SH-SY5Y (cell line): ENCODE data around the gene YPEL2.

Source experiments
- GATA2 ChIP-seq: IDR thresholded peaks from 2 replicates; pipeline ENCODE4 v1.6.1; 2011; ENCODE audit warnings: mild to moderate bottlenecking, low read depth, low read length
- GATA3 ChIP-seq: IDR thresholded peaks from 2 replicates; pipeline ENCODE4 v1.6.1; 2011; ENCODE audit warnings: low read depth, mild to moderate bottlenecking, low read length, moderate library complexity

YPEL2 gene

DNA sequence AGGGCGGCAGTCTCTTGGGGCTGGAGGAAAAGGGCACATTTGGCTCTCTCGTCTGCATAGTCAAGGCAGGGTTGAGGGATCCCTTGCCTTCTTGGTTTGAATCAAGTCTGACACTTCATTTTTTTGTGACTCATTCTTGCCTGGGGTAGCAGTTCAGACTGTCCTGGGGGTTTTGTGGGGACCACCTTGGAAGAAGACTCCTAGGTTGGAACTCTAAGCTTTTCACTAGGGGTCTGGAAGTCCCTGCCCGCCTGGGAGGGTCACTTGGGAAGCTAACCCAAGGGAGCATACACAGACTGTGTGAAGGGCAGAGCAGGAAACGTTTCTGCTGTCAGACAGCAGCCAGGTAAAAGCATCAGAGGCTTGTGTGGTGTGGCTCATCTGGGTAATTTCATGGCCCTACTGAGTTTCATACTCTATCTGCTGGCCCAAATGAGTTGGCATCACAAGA, 11.3 kb downstream of the YPEL2 start:
- no peak; the same call in 1 of the 2 replicates for TF ChIP-seq GATA2
- no peak for TF ChIP-seq GATA3

DNA sequence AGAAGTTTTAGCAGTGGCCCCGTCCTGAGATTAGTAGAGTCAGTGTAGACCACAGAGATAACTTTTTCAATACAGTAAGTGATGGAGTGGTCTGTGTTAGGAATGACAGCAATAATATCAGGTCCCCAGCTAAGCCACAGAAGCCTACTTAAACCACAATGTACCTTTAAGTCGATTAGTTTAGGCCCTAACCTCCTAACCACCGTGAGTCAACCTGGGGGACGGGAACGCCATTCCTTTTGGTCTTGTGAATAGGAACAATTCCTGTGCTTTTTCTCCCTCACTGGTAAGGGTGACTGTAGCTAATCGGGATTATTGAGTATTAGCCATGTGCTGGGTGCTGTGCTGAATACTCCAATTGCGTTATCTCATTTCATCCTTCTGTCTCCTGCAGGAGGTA, 14.0 kb downstream of the YPEL2 start:
- TF ChIP-seq GATA3 (no peak), GATA2 (no peak)

DNA sequence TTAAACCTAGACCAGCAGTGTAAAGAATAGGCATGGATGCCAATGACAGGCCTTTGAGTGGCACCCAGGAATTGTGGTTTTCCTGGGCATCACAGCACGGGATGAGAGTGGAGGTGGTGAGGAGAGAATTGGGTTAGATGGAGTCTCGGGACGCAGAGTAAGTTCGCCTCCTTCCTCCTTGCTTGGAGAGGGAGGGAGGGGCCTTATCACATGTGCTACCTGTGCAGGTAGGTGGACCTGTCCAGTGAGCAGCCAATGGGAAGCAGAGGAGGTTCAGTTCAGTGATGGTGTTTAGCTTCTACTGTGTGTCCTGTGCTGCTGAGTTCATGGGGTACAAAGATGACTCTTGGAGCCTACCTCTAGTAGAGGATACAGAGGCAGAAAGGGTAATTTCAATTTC, 14.9 kb downstream of the YPEL2 start:
- TF ChIP-seq GATA2 (no peak), GATA3 (no peak)

- TF ChIP-seq GATA2: no peak
- no peak for TF ChIP-seq GATA3
These were observed 15.5 kb downstream of the YPEL2 start for GRCh38 chr17:59346876-59347407.

DNA sequence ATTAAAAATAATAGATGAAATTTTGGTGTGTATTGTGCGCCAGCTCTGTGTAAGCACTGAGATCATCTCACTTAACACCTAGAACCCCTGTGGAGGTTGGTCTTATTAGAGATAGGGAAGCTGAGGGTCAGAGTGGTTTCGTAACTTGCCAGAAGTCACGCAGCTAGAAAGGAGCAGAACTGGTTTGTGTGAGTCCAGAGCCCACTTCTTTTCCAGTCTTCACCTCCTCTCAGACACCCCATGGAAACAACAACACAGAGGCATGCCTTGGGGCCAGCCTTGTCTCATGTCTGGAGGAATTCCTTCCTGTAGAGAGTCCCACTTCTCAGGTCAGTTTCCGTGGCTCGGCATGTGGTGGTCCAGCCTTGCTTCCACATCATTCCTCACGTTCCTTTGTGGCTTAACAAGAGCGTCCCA, 16.5 kb downstream of the YPEL2 start:
- no peak for TF ChIP-seq GATA2
- no peak for TF ChIP-seq GATA3

- TF ChIP-seq GATA2 (no peak), GATA3 (no peak)
These were observed 17.7 kb downstream of the YPEL2 start for GRCh38 chr17:59349178-59349577.

DNA sequence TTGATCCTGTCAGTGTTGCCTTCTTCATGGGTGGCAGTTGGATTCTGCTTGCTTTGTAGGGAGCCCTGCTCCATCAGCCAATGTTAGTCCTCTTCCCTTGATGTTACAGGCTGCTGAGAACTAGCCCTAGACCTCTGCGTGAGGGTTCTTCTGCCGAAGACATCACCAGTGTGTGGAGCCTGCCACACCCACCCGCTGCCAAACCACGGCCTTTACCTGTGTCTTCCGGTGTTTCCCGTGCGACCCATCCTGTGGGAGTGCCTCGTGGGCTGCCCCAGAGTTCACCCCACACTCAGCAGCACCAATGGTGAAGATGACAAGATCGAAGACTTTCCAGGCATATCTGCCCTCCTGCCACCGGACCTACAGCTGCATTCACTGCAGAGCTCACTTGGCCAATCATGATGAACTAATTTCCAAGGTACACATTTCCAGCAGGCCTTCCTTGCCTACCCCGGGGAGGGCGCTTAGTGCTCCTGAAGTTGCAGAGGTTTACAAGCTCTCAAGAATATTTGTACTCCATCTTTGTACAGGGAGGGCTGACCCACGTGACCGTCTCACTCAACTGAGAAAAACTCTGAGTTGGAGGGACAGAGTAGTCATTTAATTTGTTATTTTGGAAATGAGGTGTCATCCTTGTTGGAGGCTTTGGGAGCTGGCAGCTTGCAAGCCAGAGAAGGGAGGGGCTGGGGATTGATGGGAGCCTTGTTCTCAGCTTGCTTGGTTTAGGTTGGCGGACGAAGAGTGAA, 21.8 kb downstream of the YPEL2 start:
- TF ChIP-seq GATA2 (no peak), GATA3 (no peak)

- TF ChIP-seq GATA2 (no peak), GATA3 (no peak)
These were observed 22.7 kb downstream of the YPEL2 start for GRCh38 chr17:59353936-59354755.

DNA sequence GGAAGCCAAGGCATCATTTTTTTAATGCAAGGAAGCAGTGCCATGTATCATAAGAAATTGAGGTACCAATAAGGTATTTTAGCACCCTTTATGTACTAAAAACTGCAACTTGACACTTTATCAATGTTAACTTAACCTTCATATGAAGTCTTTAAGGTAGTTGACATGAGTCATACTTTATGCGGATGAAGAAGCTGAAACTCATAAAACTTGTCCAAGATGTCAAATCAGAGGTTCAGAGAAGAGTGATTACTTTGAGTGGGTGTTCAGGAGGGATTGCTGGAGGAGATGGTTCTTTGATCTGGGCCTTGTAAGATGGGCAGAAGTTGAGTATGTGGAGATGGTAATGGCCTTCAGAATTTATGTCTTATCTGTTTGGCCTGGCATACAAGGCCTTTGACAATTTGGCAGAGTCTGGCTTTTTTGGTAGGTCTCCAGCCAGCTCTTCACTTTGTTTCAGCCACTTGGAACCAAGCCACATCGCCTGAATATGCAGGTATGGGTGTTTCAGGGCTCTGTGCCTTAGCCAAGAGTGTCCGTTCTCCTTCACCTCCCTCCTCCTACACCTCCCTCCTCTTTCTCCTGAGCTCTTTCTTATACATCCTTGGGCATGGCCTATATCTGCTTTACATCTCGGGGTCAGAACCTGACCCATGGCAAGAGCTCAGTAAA, 23.7 kb downstream of the YPEL2 start:
- TF ChIP-seq GATA2: no peak
- no peak for TF ChIP-seq GATA3

GRCh38 chr17:59355702-59356325, 24.4 kb downstream of the YPEL2 start:
- TF ChIP-seq GATA3: no peak
- no peak for TF ChIP-seq GATA2

DNA sequence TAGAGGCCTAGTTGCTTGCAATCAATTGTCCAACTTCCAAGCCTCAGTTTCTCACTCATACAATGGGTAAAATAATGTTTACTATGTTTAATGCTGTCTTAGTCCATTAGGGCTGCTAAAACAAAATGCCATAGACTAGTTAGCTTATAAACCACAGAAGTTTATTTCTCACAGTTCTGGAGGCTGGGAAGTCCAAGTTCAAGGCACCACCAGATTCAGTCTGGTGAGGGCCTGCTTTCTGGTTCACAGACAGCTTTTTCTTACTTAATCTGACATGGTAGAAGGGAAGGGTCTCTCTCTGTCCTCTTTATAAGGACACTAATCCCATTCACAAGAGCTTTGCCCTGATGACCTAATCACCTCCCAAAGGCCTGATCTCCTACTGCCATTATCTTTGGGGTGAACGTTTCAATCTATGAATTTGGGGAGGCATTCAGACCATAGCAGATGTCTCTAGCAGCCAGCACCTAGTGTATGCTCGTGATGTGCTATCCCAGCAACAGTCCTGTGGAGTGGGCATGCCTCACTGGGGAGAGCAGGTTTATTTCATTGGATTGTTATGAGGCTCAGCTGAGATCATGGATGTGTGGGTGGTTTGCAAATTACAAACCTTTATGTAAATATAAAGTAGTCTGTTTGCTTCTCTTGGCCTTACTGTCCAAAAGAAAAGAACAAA, 25.2 kb downstream of the YPEL2 start:
- no peak for TF ChIP-seq GATA2
- TF ChIP-seq GATA3: no peak

- TF ChIP-seq GATA2: no peak
- TF ChIP-seq GATA3: no peak
These were observed 25.8 kb downstream of the YPEL2 start for GRCh38 chr17:59357219-59357697.

DNA sequence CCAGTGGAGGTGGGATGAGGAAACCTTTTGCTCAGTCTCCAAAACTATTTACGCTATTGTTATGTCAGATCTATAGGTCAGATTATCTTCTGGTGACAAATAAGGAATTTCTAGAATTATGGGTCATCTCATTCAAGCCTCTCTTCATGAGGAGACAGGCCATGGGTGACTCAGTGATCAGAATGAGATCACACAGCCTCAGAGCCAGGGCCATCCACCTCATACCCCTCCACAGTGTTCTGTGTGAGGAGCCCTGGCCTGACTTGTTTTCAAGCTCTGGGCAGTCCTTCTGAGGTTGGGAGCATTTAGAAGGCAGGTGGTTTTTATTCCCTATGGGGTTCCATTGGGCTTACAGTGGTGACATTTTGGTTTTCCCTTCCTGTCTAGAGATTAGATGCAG, 26.5 kb downstream of the YPEL2 start:
- no peak for TF ChIP-seq GATA2
- TF ChIP-seq GATA3: no peak

- TF ChIP-seq GATA2 (peak; percentile 49; the same call in 1 of the 2 replicates), GATA3 (no peak)
These were observed 29.9 kb downstream of the YPEL2 start for GRCh38 chr17:59361386-59361785.
